ENCODE measurements around the gene KRTAP29-1.

KRTAP29-1 gene

GRCh38 chr17:41308251-41308917 lies 5.7 kb upstream of the KRTAP29-1 start:
- no peaks in the 10 kb centered on the region for H3K9me3 ChIP-seq (ENCODE audit: insufficient read depth, low read depth, low read length)
- H3K9ac ChIP-seq (ENCODE audit: low read depth, low read length): no peak overlapping the region
- H3K4me3 ChIP-seq (ENCODE audit: low read length): no peak overlapping the region
- H3K27me3 ChIP-seq (ENCODE audit: insufficient read depth, low read length): no peaks in the 10 kb centered on the region
- no peaks in the 10 kb centered on the region for H3K36me3 ChIP-seq (ENCODE audit: insufficient read depth, low read depth, low read length)
- H3K27ac ChIP-seq (ENCODE audit: low read length): no peak overlapping the region
- H3K4me1 ChIP-seq (ENCODE audit: insufficient read depth, low read length): no peaks in the 10 kb centered on the region

- Histone ChIP-seq H3K4me3 (ENCODE audit: low read length) (no peak overlapping the region), H3K27ac (ENCODE audit: low read length) (no peak overlapping the region), H3K27me3 (ENCODE audit: insufficient read depth, low read length) (no peaks in the 10 kb centered on the region), H3K9ac (ENCODE audit: low read depth, low read length) (no peak overlapping the region), H3K36me3 (ENCODE audit: insufficient read depth, low read depth, low read length) (no peaks in the 10 kb centered on the region), H3K4me1 (ENCODE audit: insufficient read depth, low read length) (no peaks in the 10 kb centered on the region), H3K9me3 (ENCODE audit: insufficient read depth, low read depth, low read length) (no peaks in the 10 kb centered on the region)
Measured at GRCh38 chr17:41307647-41308046, 5.0 kb upstream of the KRTAP29-1 start.

GRCh38 chr17:41304091-41304490 lies 1.4 kb upstream of the KRTAP29-1 start:
- no peak overlapping the region for H3K9ac ChIP-seq (ENCODE audit: low read depth, low read length)
- H3K27ac ChIP-seq (ENCODE audit: low read length): no peak overlapping the region
- no peaks in the 10 kb centered on the region for H3K9me3 ChIP-seq (ENCODE audit: insufficient read depth, low read depth, low read length)
- H3K36me3 ChIP-seq (ENCODE audit: insufficient read depth, low read depth, low read length): no peaks in the 10 kb centered on the region
- no peaks in the 10 kb centered on the region for H3K4me1 ChIP-seq (ENCODE audit: insufficient read depth, low read length)
- no peak overlapping the region for H3K4me3 ChIP-seq (ENCODE audit: low read length)
- no peaks in the 10 kb centered on the region for H3K27me3 ChIP-seq (ENCODE audit: insufficient read depth, low read length)

- no peak overlapping the region for H3K9ac ChIP-seq (ENCODE audit: low read depth, low read length)
- H3K4me1 ChIP-seq (ENCODE audit: insufficient read depth, low read length): no peaks in the 10 kb centered on the region
- no peaks in the 10 kb centered on the region for H3K9me3 ChIP-seq (ENCODE audit: insufficient read depth, low read depth, low read length)
- no peak overlapping the region for H3K4me3 ChIP-seq (ENCODE audit: low read length)
- no peak overlapping the region for H3K27ac ChIP-seq (ENCODE audit: low read length)
- H3K27me3 ChIP-seq (ENCODE audit: insufficient read depth, low read length): no peaks in the 10 kb centered on the region
- no peaks in the 10 kb centered on the region for H3K36me3 ChIP-seq (ENCODE audit: insufficient read depth, low read depth, low read length)
Measured at GRCh38 chr17:41302981-41303380, 330 bp upstream of the KRTAP29-1 start.

- no peaks in the 10 kb centered on the region for H3K27me3 ChIP-seq (ENCODE audit: insufficient read depth, low read length)
- no peak overlapping the region for H3K27ac ChIP-seq (ENCODE audit: low read length)
- H3K4me3 ChIP-seq (ENCODE audit: low read length): no peak overlapping the region
- no peak overlapping the region for H3K9ac ChIP-seq (ENCODE audit: low read depth, low read length)
- no peaks in the 10 kb centered on the region for H3K9me3 ChIP-seq (ENCODE audit: insufficient read depth, low read depth, low read length)
- H3K36me3 ChIP-seq (ENCODE audit: insufficient read depth, low read depth, low read length): no peaks in the 10 kb centered on the region
- H3K4me1 ChIP-seq (ENCODE audit: insufficient read depth, low read length): no peaks in the 10 kb centered on the region
Measured at GRCh38 chr17:41301204-41301790, 1.4 kb downstream of the KRTAP29-1 start.

- no peaks in the 10 kb centered on the region for H3K9me3 ChIP-seq (ENCODE audit: insufficient read depth, low read depth, low read length)
- no peak overlapping the region for H3K9ac ChIP-seq (ENCODE audit: low read depth, low read length)
- H3K36me3 ChIP-seq (ENCODE audit: insufficient read depth, low read depth, low read length): no peaks in the 10 kb centered on the region
- no peaks in the 10 kb centered on the region for H3K27me3 ChIP-seq (ENCODE audit: insufficient read depth, low read length)
- H3K4me3 ChIP-seq (ENCODE audit: low read length): no peak overlapping the region
- H3K27ac ChIP-seq (ENCODE audit: low read length): no peak overlapping the region
- no peaks in the 10 kb centered on the region for H3K4me1 ChIP-seq (ENCODE audit: insufficient read depth, low read length)
Measured at GRCh38 chr17:41298458-41299135, 4.1 kb downstream of the KRTAP29-1 start.

- no peaks in the 10 kb centered on the region for H3K27me3 ChIP-seq (ENCODE audit: insufficient read depth, low read length)
- H3K9ac ChIP-seq (ENCODE audit: low read depth, low read length): no peak overlapping the region
- H3K4me3 ChIP-seq (ENCODE audit: low read length): no peak overlapping the region
- H3K36me3 ChIP-seq (ENCODE audit: insufficient read depth, low read depth, low read length): no peaks in the 10 kb centered on the region
- H3K9me3 ChIP-seq (ENCODE audit: insufficient read depth, low read depth, low read length): no peaks in the 10 kb centered on the region
- H3K4me1 ChIP-seq (ENCODE audit: insufficient read depth, low read length): no peaks in the 10 kb centered on the region
- H3K27ac ChIP-seq (ENCODE audit: low read length): no peak overlapping the region
Measured at GRCh38 chr17:41296846-41297245, 5.8 kb downstream of the KRTAP29-1 start.

GRCh38 chr17:41294016-41294415 lies 8.6 kb downstream of the KRTAP29-1 start:
- H3K9me3 ChIP-seq (ENCODE audit: insufficient read depth, low read depth, low read length): no peaks in the 10 kb centered on the region
- H3K4me1 ChIP-seq (ENCODE audit: insufficient read depth, low read length): no peaks in the 10 kb centered on the region
- no peaks in the 10 kb centered on the region for H3K27me3 ChIP-seq (ENCODE audit: insufficient read depth, low read length)
- no peak overlapping the region for H3K27ac ChIP-seq (ENCODE audit: low read length)
- no peaks in the 10 kb centered on the region for H3K36me3 ChIP-seq (ENCODE audit: insufficient read depth, low read depth, low read length)
- H3K9ac ChIP-seq (ENCODE audit: low read depth, low read length): no peak overlapping the region
- H3K4me3 ChIP-seq (ENCODE audit: low read length): no peak overlapping the region

GRCh38 chr17:41287050-41287449 lies 15.6 kb downstream of the KRTAP29-1 start:
- peaks cover 10% of the 10 kb centered on the region for H3K4me1 ChIP-seq (ENCODE audit: insufficient read depth, low read length)
- H3K27ac ChIP-seq (ENCODE audit: low read length): no peak overlapping the region
- H3K9me3 ChIP-seq (ENCODE audit: insufficient read depth, low read depth, low read length): no peaks in the 10 kb centered on the region
- no peaks in the 10 kb centered on the region for H3K36me3 ChIP-seq (ENCODE audit: insufficient read depth, low read depth, low read length)
- H3K4me3 ChIP-seq (ENCODE audit: low read length): no peak overlapping the region
- H3K9ac ChIP-seq (ENCODE audit: low read depth, low read length): no peak overlapping the region
- H3K27me3 ChIP-seq (ENCODE audit: insufficient read depth, low read length): no peaks in the 10 kb centered on the region

- H3K4me1 ChIP-seq (ENCODE audit: insufficient read depth, low read length): peaks cover 10% of the 10 kb centered on the region
- H3K4me3 ChIP-seq (ENCODE audit: low read length): no peak overlapping the region
- H3K36me3 ChIP-seq (ENCODE audit: insufficient read depth, low read depth, low read length): no peaks in the 10 kb centered on the region
- H3K9ac ChIP-seq (ENCODE audit: low read depth, low read length): no peak overlapping the region
- H3K27ac ChIP-seq (ENCODE audit: low read length): no peak overlapping the region
- no peaks in the 10 kb centered on the region for H3K9me3 ChIP-seq (ENCODE audit: insufficient read depth, low read depth, low read length)
- no peaks in the 10 kb centered on the region for H3K27me3 ChIP-seq (ENCODE audit: insufficient read depth, low read length)
Measured at GRCh38 chr17:41284546-41284945, 18.1 kb downstream of the KRTAP29-1 start.

- Histone ChIP-seq H3K36me3 (ENCODE audit: insufficient read depth, low read depth, low read length) (no peaks in the 10 kb centered on the region), H3K4me1 (ENCODE audit: insufficient read depth, low read length) (peaks cover 10% of the 10 kb centered on the region), H3K4me3 (ENCODE audit: low read length) (no peak overlapping the region), H3K9me3 (ENCODE audit: insufficient read depth, low read depth, low read length) (no peaks in the 10 kb centered on the region), H3K9ac (ENCODE audit: low read depth, low read length) (no peak overlapping the region), H3K27me3 (ENCODE audit: insufficient read depth, low read length) (no peaks in the 10 kb centered on the region), H3K27ac (ENCODE audit: low read length) (no peak overlapping the region)
Measured at GRCh38 chr17:41284043-41284442, 18.6 kb downstream of the KRTAP29-1 start.

Measured in iPS-20b (cell line).